A172 (cell line): Measurements from ENCODE around the gene ABHD17C. TPM values are rescaled to one million over a fixed set of nuclear protein-coding genes. Genes with fewer than 3 reads are reported as not detected.

ENCODE experiments used
- DNase-seq: peaks from one replicate; pipeline ENCODE4 v3.0.0-alpha.2; 2015; ENCODE audit warnings: low spot score
- total RNA-seq: library from RNA; depleted of rRNA; stranded (reverse); fragments of >200 nt; shearing (Covaris generic); gene quantifications from 2 replicates; pipeline ENCODE4 v1.2.3, GENCODE V29; 2014

ABHD17C gene
- total RNA-seq, 1 experiment from 2014 or later: 5.8 TPM

GRCh38 chr15:80764535-80764934, 69.4 kb downstream of the ABHD17C start:
- no peak for DNase-seq

- no peak for DNase-seq
Observed at GRCh38 chr15:80766275-80766674, 71.2 kb downstream of the ABHD17C start.

- DNase-seq: no peak
Observed at GRCh38 chr15:80768158-80768557, 73.0 kb downstream of the ABHD17C start.

- DNase-seq: no peak
Observed at GRCh38 chr15:80769153-80769828, 74.2 kb downstream of the ABHD17C start.

- no peak for DNase-seq
Observed at GRCh38 chr15:80769829-80770705, 75.0 kb downstream of the ABHD17C start.

GRCh38 chr15:80773122-80773551, 78.0 kb downstream of the ABHD17C start:
- no peak for DNase-seq

GRCh38 chr15:80773792-80774352, 78.8 kb downstream of the ABHD17C start:
- DNase-seq: no peak

GRCh38 chr15:80774486-80774885, 79.4 kb downstream of the ABHD17C start:
- DNase-seq: no peak

- DNase-seq: no peak
Observed at GRCh38 chr15:80775338-80775737, 80.2 kb downstream of the ABHD17C start.

GRCh38 chr15:80776420-80777045, 81.4 kb downstream of the ABHD17C start:
- peak; percentile 57 for DNase-seq

GRCh38 chr15:80777137-80777536, 82.0 kb downstream of the ABHD17C start:
- peak; percentile 49 for DNase-seq

GRCh38 chr15:80777826-80778620, 82.9 kb downstream of the ABHD17C start:
- no peak for DNase-seq

GRCh38 chr15:80778621-80778963, 83.5 kb downstream of the ABHD17C start:
- no peak for DNase-seq

GRCh38 chr15:80778964-80779657, 84.0 kb downstream of the ABHD17C start, which contains the start of gene CEMIP:
Gene CEMIP, plus strand, starts transcription at chr15:80779370. Its CDS starts 94,510 bp downstream, at chr15:80873880.
- DNase-seq: peak; percentile 26

- no peak for DNase-seq
Observed at GRCh38 chr15:80779658-80780415, 84.7 kb downstream of the ABHD17C start.

GRCh38 chr15:80780416-80781221, 85.5 kb downstream of the ABHD17C start:
- no peak for DNase-seq

GRCh38 chr15:80783260-80783659, 88.2 kb downstream of the ABHD17C start:
- no peak for DNase-seq

GRCh38 chr15:80785335-80785734, 90.2 kb downstream of the ABHD17C start:
- no peak for DNase-seq

GRCh38 chr15:80785811-80786354, 90.8 kb downstream of the ABHD17C start:
- no peak for DNase-seq
